ENCODE data around the gene FBXO4.
"Not testable (repeated sequence)": the region's sequence is repeated elsewhere in the genome, so short reads cannot be mapped to it uniquely, and the experiment has no call there.

The FBXO4 gene

DNA sequence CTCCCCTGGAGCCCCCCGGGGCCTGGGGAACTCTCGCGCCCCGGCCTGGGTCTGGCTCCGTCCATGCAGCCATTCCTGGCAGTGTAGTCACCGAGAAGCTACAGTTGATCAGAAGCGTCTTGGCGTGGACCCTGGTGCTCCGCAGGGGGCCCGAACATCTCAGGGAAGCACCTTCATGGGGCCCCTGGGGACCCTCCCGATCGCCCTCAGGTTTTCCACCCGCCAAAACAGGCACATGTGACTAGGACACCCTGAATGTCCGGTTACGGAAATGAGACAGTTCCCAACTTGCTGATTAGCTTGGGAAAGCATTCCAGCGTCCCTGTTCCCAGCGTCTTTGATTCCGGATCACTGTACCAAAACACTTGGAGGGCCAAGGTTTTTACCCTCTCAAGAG lies 472 bp downstream of the FBXO4 start:
- DNase-seq, result peak; percentile 11 to 12

DNA sequence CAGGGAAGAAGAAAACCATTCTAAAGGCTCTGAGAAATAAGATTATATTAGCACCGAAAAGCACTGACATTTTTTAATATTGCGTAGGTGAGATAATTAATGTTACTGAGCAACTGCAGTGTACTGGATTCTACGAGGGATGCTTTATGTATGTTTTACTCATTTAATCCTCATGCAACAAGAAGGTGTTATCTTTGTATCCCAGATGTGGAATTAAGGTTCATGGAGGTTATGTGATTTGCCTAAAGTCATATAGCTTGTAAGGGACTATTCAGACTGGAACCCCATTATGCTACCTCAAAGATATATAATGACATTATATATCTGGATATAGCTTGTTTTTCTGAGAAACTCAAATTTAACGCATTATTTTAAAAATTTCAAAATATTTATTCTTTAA lies 2.5 kb downstream of the FBXO4 start:
- DNase-seq, result no peak

DNA sequence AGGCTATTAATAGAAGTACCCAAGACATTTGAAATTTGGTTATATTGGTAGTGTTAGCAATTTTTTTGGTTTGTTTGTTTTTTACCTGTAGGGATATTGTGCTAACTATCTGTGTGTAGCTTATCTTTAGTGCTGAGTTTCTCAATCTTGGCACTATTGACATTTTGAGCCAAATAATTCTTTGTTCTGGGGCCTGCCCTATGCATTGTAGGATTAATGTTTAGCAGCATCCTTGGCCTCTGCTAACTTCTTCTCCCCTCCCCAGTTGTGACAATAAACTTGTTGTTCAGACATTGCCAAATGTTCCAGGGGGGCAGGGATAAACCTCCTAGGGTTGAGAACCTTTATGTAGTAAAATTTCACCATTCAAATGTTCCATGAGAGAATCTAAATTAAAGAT lies 4.0 kb downstream of the FBXO4 start:
- no peak for DNase-seq

DNA sequence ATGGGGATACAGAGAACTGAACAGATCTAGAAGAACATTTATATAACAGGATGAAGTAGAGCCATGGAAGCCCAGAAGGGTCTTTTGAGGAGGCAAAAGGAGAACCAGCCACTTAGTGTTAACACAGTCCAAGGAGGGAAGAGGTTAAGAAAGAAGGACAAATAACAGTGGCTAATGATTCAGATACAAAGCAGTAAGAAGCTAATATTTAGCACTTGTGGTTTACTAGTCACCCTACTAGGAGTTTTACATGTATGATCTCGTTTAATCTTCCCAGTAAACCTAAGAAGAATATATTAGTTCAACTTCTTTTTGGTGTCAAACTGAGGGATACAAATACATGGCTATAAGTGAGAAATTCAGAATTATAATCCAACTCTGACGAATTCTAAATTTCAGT lies 7.7 kb downstream of the FBXO4 start:
- no peak for DNase-seq

DNA sequence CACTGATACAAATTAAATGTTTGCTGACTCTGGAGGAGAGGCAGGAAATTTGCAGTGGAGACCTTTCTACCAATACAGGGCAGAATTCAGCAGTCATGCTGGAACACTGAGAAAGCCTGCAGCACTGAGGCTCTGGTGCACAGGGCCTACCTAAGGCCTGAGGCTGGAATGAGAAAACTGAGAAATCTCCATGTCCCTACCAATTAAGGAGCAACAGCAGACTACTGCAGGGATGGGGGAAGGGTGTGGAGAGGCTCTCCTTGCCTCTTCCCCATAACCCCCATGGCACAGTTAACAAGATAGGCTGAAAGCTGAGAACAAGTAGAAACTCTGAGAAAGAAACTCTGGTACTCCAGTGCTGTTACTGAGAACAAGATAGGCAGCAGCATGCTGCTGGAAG lies 10.5 kb downstream of the FBXO4 start:
- no peak for DNase-seq

DNA sequence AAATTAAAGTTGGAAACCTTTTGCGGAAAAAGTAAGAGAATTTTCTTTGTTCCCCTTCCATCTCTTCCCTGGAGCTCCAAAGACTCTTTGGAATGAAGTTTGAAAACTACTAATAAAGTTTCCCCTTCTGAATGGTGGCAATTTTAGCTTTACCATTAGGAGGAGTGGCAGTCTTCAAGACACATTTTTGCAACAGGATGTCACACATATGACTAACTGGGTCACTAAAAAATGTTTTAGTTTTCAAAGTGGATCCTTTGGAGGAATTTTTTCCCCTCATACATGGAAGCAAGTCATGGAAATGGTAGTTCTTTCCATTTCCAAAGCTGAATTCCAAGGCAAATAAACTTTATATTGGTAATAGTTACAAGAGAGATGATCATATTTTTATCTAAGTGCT lies 15.6 kb downstream of the FBXO4 start:
- no peak for DNase-seq

DNA sequence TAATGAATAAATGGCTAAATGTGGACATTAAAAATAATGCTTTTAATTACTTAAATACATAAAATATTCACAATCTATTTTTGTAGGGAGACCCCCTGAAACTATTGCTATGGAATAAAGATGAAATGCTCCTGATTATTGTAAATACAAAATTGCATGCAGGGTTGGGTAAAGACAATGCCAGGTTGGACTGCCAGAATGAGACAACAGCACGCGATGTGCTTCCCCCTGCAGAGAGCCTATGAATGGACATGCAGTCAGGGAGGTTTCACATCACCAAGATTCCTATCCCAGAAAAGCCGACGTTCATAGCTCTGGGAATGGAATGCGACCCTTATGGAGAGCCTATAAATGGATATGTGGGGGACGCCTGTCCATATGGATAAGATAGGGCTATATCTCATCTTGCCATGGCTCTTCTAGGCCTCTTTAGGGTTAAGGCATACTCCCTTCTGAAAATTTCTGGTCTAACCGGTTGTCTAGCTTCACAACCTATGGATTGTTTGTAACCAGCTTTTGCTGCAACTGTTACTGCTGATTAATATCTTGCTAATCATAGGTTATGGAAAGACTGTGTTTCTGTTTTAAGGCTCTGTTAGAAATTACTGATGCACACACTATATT lies 20.4 kb downstream of the FBXO4 start:
- DNase-seq, result not testable (repeated sequence)

DNA sequence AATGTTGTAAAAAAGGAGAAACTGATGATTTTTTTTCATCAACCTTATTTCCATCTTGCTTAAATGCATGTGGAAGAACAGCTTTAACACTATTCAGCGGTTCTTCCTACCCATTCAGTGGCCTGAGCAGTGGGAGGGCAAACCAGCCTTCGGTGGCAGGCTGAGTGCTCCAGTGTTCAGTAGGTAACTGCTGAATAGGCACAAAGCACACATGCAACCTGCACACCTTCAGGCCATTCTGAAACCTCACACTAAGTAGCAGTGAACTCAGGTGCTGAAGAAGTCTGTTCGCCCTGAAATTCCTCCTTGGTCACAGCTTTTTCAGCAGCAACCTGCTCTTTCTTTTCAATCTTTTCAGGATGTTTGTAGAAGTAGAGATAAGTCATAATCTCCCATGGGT lies 26.1 kb downstream of the FBXO4 start:
- DNase-seq, result no peak

DNA sequence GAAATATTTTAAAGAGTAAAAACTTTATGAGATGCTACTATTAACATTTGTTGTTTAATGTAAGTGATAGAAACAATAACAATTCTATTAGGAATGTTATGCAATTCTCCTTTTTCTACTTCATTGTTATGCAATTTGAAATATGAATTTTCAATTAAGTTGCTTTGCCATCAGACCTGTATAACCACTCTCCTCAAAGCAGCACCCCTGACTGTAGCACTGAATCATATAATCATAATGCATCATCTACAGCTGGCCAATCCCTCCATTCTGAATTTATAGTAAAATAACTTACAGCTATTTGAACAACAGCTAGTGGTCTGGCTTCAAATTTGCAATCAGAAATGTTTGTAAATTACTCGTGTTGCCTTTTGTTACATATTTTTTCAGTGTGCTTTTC lies 29.2 kb downstream of the FBXO4 start:
- no peak for DNase-seq

DNA sequence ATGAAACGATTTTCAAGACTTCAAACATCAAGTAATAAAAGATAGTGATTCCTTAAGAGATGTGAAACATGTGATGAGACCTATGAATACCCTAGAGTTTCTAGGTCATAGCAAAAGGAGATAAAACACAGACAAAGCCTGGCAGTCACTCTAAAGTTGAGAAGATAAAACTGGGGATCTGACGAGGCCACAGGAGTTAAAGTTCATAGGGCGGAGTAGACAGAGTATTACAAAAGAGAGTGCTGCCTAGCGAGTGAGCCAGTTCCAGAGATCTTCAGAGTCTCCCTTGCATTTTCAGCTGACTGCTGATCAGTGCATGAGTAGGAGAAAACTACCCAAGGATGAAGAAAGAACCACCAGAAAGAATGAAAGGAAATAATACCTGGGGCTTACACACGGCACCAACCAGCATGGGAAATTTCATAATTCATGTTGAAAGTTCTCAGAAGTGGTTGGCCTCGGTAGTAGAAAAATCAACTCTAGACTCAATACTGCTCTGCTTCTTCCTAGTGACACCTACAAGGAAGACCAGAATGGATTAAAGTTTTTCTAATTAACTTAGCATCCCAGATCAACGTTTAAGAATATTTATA lies 30.4 kb downstream of the FBXO4 start:
- DNase-seq, result no peak

DNA sequence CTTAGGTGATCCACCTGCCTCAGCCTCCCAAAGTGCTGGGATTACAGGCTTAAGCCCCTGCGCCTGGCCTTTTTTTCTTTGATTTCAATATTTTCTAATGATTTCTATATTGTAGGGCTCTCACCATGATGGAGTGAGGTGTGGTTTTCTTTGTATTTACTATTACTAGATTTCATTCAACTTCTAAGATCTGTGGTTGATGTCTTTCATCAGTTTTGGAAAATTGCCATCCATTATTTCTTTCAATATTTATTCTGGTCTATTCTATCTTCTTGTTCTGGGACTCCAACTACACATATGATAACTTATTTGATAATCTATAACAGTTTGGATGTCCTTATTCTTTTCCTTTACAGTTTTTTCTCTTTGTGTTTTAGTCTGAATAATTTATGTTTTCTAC lies 31.9 kb downstream of the FBXO4 start:
- DNase-seq, result no peak

DNA sequence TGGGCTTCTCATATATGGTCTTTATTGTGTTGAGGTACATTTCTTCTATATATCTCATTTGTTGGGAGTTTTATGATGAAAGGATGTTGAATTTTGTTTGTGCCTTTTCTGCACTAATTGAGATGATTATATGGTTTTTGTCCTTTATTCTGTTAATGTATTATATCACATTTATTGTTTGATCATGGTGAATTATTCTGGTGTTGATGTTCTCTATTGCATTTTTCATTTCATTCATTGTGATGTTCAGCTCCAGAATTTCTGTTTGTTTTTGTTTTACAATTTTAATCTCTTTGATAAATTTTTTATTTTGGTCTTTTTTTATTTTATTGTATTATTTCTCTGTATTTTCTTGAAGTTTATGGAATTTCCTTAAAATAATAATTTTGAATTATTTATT lies 35.4 kb downstream of the FBXO4 start:
- no peak for DNase-seq

DNA sequence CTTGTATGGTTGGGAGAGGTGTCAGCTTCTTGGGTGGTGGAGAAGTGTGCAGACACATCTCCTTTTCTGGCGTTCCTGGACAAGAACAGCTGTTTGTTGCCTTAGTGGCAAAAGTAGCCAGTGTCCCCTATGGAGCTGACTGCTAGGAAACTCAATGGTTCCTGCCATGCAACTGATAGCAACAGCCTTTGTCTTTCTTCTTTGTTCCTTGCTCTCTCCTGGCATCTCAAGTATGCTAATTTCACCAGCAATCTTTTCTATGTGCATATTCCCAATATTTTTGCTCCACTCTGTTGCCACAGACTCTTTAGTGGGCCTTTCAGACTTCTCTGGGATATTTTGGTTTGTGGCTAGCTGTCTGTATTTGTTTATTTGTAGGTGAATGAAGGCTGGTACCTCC lies 36.7 kb downstream of the FBXO4 start:
- no peak for DNase-seq

DNA sequence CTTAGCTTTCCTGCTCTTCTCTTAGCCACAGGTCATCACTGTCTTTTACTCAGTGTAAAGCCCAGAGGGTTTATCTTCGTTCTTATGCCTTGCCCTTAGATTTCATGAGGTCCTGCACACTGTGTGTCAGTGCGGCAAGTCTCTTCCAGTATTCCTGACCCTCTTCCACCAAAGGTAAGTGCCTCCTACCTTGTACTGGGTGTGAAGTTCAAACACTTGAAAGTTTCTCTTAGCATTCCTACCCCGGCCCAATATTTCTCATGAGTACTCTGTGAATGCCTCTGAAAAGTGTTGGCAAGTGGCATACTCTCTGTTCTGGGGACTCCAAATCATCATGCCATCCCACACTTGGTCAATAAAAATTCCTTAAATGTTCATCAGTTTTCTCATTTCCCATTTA lies 37.4 kb downstream of the FBXO4 start:
- DNase-seq, result no peak

DNA sequence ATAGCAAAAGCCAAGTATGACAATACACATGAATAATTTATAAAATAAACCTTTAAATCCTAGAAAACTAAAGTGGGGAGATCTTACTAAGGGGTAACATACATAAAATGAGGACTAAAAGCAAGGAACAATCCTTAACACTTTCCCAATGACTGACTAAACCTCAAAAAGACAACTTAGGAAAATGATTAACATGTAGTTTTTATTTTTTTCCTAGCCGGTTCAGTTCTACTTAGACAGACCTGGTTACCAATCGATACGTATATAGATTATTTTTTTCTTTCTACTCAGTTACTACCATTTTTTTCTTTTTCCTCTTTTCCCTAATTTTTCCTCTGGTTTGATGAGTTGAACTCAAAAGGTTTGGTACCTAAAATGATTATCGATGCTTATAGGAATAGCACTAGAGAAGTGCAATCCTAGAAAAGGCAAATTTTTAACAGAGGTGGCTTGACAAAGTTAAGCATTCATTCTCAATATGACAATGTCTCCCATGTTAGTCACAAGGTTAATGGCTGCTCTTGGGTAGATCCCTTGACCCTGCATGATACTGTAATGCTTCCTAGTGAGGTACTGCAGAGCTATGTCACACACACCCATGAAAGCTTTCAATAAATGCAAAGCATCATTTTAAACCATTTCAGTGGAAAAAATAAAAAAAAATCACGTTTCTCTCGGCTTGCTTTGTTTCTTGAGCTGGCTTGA lies 41.5 kb downstream of the FBXO4 start:
- DNase-seq, result no peak

DNA sequence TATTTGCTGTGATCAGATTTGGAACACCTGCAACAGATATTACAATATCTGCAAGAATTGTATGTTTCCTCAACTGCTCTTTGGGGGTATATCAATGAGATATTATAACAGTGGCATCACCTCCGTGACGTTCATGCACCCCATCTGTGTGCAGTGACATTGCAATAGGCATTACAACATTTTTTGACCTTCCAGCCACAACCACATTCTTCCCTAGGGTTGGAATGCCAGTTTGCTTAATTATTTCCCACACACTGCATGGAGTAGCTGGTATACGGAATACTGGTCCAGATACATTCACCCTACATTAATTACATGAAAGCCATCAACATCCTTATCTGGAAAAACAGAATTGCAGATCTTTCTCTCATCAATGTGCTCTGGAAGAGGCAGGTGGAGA lies 42.3 kb downstream of the FBXO4 start:
- no peak for DNase-seq

DNA sequence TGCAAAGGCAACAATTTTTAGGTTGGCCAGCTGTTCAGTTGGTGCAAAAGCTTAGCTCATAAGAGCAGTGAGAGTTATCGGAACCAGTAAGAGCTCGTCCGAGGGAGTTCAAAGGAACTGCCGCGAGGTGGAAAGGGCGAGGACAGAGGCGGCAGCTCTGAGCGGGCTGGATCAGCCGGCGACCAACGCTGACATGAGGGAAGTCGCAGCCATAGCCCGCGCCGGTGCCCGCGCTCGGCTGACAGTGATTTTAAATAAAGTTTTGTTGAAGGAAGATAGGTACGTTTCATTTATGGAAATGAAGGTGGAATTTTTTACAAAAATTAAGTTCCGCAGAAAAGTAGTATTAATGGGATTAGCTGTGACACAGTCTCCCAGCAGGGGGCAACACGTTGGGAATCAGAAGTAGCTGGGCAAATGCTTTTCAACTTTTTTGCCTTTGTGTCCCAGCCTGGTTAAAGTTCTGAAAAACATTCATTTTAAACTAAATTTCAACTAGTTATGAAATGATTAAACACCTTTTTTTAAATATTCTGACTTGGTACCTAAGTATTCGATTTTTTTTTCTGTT lies 43.2 kb downstream of the FBXO4 start:
- no peak for DNase-seq

DNA sequence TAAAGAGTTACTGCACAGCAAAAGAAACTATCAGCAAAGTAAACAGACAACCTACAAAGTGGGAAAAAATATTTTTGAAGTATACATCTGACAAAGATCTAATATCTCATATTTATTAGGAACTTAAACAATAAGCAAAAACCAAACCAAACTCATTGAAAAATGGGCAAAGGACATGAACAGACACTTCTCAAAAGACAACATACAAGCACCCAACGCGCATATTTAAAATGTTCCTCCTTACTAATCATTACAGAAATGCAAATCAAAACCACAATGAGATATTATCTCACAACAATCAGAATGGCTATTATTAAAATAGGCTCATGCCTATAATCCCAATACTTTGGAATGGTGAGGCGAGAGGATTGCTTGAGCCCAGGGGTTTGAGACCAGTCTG lies 48.0 kb downstream of the FBXO4 start:
- DNase-seq, result no peak

DNA sequence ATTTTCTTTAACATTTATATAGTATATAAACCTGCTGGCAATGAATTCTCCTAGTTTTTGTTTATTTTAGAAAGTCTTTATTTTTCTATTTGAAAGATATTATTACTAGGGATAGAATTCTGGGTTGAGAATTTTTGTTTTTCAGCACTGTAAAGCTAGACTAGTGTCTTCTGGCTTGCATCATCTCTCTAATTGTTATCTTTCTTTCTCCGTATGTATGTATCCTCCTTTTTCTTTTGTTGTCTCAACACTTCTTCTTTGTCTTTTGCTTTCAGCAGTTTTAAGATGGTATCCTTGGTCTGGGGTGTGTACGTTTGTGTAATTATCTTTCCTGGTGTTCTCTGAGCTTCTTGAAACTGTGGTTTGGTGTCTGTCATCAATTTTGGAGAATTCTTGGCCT lies 48.8 kb downstream of the FBXO4 start:
- DNase-seq, result no peak

DNA sequence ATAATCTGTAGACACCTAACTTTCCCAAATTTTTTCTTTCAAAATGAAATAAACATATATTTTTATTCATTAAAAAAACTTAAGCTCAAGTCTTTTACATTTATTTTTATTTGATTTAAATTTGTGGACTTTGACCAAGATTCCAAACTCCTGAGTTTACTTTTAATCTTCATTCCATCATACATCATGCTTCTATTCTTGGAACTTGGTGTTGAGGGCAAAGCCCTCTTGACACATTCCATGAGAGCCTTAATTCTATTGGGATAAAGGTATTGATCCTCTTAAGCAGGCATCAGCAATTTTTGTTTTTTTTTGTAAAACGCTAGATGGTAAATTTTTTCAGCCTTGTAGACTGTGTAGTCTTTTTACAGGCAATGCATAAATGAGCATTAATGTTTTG lies 53.6 kb downstream of the FBXO4 start:
- no peak for DNase-seq

DNA sequence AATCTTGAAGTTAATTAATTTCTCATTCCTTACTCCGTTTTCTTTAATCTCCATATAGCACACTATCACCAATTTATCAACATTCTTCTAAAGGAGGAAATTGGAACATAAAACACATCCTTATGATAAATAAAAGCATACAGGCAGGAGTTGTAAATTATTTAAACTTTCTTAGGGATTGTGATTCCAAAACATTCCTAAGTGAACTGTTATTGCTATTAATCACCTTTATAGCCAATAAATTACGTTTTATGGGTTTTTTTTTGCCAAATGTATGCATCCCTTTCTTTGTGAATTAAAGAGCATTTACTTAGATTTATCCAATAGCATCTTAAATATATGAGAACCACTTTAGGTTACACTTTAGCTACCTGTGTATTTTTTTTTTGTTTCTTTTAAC lies 55.3 kb downstream of the FBXO4 start:
- DNase-seq, result no peak

DNA sequence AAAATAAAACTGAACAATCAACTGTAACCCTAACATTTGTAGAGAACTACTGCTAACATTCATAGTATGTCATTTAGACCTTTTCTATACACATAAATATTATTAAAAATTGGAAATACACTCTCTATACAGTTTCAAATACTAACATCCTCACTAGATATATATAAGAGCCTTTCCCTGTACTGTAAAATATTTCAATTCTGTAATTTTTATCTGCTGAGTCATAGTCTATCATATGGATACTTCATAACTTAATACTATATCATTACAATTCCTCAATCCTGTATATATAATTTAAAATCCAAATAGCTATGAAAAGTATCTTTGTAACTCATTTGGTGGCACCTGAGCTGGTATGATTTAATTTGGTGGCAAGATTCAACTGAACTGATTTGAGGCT lies 55.8 kb downstream of the FBXO4 start:
- no peak for DNase-seq

DNA sequence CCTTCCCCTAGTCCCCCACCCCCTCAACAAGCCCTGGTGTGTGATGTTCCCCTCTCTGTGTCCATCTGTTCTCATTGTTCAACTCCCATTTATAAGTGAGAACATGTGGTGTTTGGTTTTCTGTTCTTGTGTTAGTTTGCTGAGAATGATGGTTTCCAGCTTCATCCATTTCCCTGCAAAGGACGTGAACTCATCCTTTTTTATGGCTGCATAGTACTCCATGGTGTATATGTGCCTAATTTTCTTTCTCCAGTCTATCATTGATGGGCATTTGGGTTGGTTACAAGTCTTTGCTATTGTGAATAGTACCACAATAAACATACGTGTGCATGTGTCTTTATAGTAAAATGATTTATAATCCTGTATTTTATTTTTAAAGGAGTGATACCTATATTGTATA lies 57.8 kb downstream of the FBXO4 start:
- DNase-seq, result not testable (repeated sequence)

DNA sequence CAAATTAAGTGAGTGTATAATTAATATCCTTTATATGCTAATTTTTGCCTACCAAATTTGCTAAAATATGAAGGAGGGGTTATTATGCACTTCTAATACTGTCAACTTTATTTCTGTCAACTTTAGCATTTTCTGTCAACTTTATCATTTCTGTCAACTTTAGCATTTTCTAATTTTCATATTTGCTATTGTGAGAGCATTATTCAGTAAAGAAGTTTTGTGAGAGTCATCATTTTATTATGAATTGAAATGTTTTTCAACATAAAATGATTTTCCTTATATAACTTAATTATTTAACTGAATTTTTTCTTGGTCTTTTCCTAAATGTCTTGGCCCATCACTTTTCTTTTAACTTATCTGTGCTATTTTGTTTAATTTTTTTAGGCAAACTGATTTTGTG lies 58.2 kb downstream of the FBXO4 start:
- DNase-seq, result no peak

All from inflammatory macrophage (primary cell).